Activated CD4-positive, alpha-beta T cell treated with anti-CD3 and anti-CD28 coated beads for 24 hours (primary cell): ENCODE measurements around the gene GRM1.

Experiments
- DNase-seq, 2 donors: peaks; one replicate each; pipeline ENCODE4 v3.0.0-alpha.2; 2020; ENCODE audit warnings: low read depth in 2 of 2

GRM1 gene

GRCh38 chr6:146028851-146029572, at the start of gene GRM1:
Gene GRM1, plus strand, starts transcription at chr6:146029062. Its CDS starts 456 bp downstream, at chr6:146029518.
- DNase-seq: no peak

GRCh38 chr6:146009338-146009737, 19.5 kb upstream of the GRM1 start:
- DNase-seq: no peak

DNA sequence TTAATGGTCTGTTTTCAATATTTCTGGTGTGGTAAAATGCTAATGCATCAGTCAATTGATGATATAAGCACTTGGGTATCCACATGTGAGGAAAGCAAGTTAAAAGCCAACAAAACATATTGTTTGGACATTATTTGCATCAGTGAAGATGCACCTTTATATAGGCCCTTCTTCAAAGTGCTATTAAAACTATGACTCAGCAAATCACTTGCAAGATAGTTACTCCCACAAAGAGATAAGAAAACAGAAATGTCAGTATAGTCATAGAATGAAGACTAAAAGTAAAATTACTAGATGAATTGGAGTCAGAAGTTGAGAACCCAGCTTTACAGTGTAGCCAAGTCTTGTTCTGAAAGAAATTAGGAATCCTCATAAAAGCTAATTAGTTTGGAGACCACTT, 14.6 kb upstream of the GRM1 start:
- DNase-seq: no peak

- no peak for DNase-seq
Measured at GRCh38 chr6:146017672-146018071, 11.2 kb upstream of the GRM1 start.

- DNase-seq: no peak
Measured at GRCh38 chr6:146026873-146027272, 2.0 kb upstream of the GRM1 start.

GRCh38 chr6:146027586-146028251, 1.1 kb upstream of the GRM1 start:
- no peak for DNase-seq

DNA sequence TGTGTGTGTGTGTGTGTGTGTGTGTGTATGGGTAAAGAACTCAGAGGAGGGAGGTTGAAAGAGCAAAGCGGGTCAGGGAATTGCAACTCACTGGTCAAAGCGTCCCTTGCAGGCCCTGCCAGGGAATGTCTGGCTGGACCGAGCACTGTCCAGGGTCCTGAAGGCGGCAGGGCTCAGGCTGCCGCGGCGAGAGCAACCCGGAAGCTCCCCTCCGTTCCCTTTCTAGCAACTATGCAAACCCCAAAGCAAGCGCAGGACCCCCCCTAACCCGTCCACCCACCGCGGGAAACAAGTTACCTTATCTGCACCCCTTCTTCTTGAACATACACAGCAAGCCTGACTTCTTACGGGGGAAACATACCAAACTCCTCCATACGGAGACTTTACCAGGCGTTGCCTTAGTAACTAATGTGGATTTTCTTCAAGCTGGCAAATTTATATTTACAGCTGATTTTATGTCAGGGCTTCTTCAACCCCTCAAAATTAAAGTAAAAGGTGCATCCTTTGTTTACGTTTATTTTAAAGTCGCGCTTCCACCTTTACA, 538 bp upstream of the GRM1 start:
- DNase-seq: peak; percentile 7 to 8

GRCh38 chr6:146029573-146030184, 817 bp downstream of the GRM1 start:
- DNase-seq: no peak

GRCh38 chr6:146032387-146032786, 3.5 kb downstream of the GRM1 start:
- no peak for DNase-seq

DNA sequence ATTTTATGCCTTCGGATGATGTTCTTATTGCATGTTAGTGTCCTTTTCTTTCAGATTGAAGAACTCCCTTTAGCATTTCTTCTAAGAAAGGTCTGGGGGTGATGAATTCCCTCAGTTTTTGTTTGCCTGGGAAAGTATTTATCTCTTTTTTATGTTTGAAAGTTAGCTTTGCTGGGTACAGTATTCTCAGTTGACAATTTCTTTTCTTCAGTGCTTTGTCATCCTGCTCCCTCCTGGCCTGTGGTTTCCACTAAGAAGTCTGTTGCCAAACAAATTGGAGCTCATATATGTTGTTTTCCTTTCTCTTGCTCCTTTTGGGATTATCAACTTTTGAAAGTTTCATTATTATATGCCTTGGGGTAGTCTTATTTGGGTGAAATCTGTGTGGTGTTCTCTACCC, 11.5 kb downstream of the GRM1 start:
- DNase-seq: no peak

GRCh38 chr6:146041282-146041681, 12.4 kb downstream of the GRM1 start:
- DNase-seq: no peak

DNA sequence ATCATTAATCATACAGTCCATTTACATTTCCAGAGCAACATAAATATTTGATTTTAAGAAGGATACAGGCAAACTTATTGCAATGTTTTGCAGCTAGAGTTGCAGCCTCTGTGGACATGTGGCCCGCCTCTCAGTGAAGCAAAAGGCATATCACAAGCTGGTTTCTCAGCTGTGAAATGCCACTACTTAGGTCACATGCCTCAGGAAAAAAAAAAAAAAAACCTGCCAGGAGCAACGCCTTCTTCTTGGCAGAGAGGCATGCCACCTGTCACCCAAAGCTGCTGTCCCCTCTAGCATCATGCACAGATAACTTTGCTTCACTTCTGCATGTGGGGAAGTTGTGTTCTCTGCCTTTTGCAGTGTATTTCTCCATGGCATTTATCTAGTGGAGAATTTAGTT, 18.5 kb downstream of the GRM1 start:
- no peak for DNase-seq

DNA sequence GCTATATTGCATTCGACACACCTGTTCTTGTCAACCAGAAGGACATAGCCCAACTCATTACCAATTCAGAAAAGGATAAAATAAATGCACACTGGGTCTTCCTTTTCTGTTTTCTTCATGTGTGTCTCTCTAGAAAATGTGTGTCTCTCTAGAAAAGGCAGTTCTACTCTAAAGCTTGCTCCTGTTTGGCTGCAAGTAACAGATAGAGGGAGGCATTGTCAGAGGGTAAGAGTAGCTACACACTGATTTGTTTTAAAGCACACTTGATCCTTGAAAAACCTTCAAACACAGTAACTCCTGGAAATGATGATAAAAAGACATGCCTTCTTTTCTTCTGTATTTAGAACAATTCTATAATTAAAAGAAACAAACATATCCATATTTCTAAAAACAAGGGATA, 21.3 kb downstream of the GRM1 start:
- DNase-seq: no peak

GRCh38 chr6:146056506-146056905, 27.6 kb downstream of the GRM1 start:
- no peak for DNase-seq

GRCh38 chr6:146065690-146066089, 36.8 kb downstream of the GRM1 start:
- DNase-seq: no peak

DNA sequence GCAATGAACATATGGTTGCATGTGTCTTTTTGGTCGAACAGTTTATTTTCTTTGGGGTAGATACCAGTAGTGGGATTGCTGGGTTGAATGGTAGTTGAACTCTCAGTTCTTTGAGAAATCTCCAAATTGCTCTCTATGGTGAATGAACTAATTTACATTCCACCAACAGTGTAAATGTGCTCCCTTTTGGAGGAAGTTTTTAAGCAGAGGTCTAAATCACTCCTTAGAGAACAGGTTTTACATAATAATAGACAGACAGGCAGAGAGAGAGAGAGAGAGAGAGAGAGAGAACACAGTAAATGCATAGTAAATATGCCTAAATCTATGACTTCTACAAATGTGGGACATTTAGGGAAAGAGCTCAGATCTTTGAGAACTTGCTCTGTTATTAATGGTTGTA, 37.6 kb downstream of the GRM1 start:
- DNase-seq: no peak

DNA sequence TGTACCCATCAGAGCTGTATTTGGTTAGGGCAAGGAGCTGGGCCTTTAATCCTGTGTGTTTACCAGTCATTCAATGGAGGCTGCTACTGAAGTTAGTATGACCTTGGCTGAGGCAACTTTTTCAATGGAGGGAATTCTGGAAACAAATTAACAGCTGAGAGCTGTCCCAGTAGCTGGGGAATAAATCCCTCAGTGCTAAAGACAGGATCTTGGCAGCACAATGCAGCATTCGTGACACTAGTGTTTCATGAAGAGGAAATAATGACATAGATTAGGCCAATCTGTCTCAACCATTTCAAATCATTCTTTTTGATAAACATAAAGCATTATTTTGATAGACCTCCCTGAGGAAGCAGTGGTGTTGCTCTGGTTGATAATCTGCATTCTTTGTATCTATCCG, 42.9 kb downstream of the GRM1 start:
- no peak for DNase-seq

- DNase-seq: no peak
Measured at GRCh38 chr6:146077992-146078391, 49.1 kb downstream of the GRM1 start.

DNA sequence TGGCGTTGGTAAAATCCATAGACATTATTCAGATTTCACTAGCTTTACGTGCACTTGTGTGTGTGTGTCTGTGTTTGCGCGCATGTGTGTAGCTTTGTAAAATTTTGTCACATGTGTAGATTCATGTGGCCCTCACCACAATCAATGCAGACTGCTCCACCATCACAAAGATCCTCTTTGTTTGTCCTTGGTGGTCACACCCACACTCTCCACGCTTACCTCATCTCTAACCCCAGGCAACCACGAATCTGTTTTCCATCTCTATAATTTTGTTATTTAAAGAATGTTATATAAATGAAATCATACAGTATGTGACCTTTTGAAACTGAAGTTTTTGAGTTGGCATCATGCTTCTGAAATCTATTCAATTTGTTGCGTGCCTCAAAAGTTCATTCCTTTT, 58.5 kb downstream of the GRM1 start:
- no peak for DNase-seq

DNA sequence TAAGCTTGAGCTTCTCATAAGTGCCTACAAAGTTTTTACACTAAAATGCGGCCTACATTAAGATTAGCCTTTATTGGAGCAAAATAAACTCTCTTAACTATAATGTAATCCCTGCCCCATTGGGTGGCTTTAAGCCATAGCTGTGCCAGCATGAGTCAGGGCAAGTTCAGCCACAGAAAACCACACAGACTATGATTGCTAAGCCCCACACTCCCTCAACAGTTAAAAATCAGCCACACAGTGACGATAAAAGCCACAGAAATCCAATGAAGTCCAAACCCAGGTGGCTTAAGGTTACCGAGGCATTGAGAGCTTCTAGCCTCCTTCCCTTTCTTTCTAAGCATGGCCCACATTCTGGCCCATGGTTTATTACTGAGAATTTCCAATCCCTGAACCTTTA, 61.6 kb downstream of the GRM1 start:
- no peak for DNase-seq

DNA sequence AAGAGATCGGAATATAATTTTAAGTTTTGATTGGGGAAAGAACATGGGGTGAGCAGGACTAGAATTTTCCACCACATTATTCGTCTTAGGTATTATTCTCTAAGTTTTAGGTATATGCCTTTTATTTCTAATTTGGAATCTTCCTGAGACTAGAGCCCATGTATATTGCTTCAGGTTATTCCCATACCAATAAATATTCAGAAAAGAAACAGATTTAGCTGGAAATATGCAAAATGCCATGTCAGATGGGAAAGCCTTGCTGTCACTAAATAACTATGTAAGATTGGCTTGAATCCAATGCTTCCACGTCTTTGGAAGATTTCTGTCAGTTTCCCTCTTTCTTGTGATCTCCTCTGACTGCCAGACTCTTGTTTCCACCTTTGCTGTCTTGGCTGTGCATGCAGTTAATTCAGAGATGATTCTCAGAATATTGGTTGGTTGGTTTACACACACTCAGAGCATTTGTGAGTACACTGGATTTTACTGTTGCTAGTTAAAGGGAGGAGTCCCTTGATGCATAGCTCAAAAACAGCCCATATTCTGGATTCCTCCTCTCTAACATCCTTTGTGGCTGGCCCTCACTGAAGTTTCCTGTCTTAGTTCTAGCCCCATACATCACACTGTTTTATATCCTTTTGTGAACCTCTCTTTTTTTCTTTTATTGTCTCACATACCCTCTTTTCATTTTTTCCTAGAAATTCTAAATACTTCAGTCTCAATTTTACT, 64.3 kb downstream of the GRM1 start:
- no peak for DNase-seq

DNA sequence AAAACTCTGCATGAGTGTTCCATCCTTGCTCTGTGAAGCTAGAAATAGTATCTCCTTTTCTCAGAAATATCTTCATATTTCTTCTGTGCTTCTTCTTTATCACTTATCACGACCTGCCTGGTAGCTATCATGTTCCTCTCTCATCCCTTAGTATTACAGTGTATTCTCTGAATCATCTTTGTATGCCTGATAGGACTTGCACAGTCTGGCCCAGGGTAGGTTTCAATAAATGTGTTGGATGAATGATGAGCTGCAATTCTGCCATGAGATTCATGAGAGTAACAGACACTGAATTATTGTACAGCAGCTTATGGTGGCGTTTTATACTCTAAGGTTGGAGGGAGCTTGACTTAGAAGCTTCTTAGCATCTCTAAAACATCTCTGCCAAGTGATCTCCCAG, 66.6 kb downstream of the GRM1 start:
- no peak for DNase-seq
